SK-N-SH (cell line): Measurements from ENCODE around the gene TERT.

Source experiments
- CHD2 ChIP-seq: fragments of 150-350 bp; IDR thresholded peaks from 2 replicates; pipeline ENCODE4 v1.6.1; 2018; ENCODE audit warnings: low read length; ENCODE audit not compliant: partially characterized antibody
- EP300 ChIP-seq, 2 experiments: IDR thresholded peaks; 2 replicates each; pipeline versions ENCODE4 v1.4.0 to v1.6.1; 2012; ENCODE audit warnings: borderline replicate concordance in 1 of 2, low read depth in 1 of 2, low read length in 1 of 2
- EZH2phosphoT487 ChIP-seq: fragments of 200-600 bp; sonication (generic); IDR thresholded peaks from 2 replicates; pipeline ENCODE4 v1.6.1; 2017; ENCODE audit warnings: low read depth, mixed run types, mild to moderate bottlenecking, antibody characterized with exemption, moderate library complexity, borderline replicate concordance
- FOXJ3 ChIP-seq: sonication (generic); formaldehyde crosslinking; IDR thresholded peaks from 2 replicates; pipeline ENCODE4 v1.5.1; 2020; ENCODE audit warnings: mild to moderate bottlenecking, missing genetic modification reagents
- GABPA ChIP-seq: IDR thresholded peaks from 2 replicates; pipeline ENCODE4 v1.4.0; 2012; ENCODE audit warnings: low read depth, mild to moderate bottlenecking
- GATA2 ChIP-seq: sonication (generic); formaldehyde crosslinking; IDR thresholded peaks from 2 replicates; pipeline ENCODE4 v1.5.0; 2020; ENCODE audit warnings: mild to moderate bottlenecking, missing genetic modification reagents
- JUND ChIP-seq: IDR thresholded peaks from 2 replicates; pipeline ENCODE4 v1.4.0; 2012
- MAX ChIP-seq: IDR thresholded peaks from 2 replicates; pipeline ENCODE4 v1.4.0; 2012; ENCODE audit warnings: low read depth
- MXI1 ChIP-seq: IDR thresholded peaks from 2 replicates; pipeline ENCODE4 v1.6.1; 2012; ENCODE audit warnings: mild to moderate bottlenecking, low read depth, low read length, improper control_type of control experiment
- RAD21 ChIP-seq: IDR thresholded peaks from 2 replicates; pipeline ENCODE4 v1.6.1; 2012; ENCODE audit warnings: mild to moderate bottlenecking, low read length
- RXRA ChIP-seq: IDR thresholded peaks from 2 replicates; pipeline ENCODE4 v1.4.0; 2012; ENCODE audit warnings: low read depth, mild to moderate bottlenecking, borderline replicate concordance
- USF2 ChIP-seq: fragments of 150-350 bp; IDR thresholded peaks from 2 replicates; pipeline ENCODE4 v1.6.1; 2017; ENCODE audit warnings: antibody characterized with exemption, low read length, low read depth, borderline replicate concordance
- YY1 ChIP-seq: IDR thresholded peaks from 2 replicates; pipeline ENCODE4 v1.4.0; 2012; ENCODE audit warnings: low read depth, mild to moderate bottlenecking
- TF ChIP-seq, protein P1 (sequence below): fragments of 200-600 bp; sonication (generic); IDR thresholded peaks from 2 replicates; pipeline ENCODE4 v1.6.1; 2017; ENCODE audit warnings: antibody characterized with exemption, mild to moderate bottlenecking, moderate library complexity

DNA sequence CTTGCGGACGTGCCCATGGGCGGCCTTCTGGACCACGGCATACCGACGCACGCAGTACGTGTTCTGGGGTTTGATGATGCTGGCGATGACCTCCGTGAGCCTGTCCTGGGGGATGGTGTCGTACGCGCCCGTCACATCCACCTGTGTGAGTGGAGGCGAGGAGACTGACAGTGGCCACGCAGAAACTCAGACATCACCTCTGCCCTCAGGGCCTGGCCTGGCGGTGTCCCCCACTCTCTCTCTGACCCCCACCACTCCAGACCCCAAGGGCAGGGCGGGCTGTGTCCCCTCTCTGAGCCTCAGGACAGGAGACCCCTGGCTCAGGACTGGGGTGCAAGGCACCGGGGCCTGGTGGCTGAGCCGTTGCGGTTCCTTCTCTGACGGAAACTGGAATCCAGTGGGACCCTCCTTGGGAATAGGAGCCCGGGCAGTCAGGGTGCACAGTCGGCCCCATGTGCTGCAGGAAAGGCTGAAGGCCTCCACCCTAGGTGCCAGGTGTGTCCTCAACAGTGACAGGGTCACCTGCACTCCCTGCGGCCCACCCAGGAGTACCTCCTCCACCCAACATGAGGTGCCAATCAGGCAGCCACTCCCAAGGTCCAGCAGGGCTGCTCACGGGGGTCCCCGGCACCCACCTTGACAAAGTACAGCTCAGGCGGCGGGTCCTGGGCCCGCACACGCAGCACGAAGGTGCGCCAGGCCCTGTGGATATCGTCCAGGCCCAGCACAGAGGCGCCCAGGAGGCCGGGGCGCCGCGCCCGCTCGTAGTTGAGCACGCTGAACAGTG, 16.0 kb downstream of the TERT start:
- TF ChIP-seq, protein P1, sequence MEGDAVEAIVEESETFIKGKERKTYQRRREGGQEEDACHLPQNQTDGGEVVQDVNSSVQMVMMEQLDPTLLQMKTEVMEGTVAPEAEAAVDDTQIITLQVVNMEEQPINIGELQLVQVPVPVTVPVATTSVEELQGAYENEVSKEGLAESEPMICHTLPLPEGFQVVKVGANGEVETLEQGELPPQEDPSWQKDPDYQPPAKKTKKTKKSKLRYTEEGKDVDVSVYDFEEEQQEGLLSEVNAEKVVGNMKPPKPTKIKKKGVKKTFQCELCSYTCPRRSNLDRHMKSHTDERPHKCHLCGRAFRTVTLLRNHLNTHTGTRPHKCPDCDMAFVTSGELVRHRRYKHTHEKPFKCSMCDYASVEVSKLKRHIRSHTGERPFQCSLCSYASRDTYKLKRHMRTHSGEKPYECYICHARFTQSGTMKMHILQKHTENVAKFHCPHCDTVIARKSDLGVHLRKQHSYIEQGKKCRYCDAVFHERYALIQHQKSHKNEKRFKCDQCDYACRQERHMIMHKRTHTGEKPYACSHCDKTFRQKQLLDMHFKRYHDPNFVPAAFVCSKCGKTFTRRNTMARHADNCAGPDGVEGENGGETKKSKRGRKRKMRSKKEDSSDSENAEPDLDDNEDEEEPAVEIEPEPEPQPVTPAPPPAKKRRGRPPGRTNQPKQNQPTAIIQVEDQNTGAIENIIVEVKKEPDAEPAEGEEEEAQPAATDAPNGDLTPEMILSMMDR = no peak
- TF ChIP-seq USF2 = no peak
- no peak for TF ChIP-seq FOXJ3 (CRISPR knock-in tag)
- TF ChIP-seq EZH2phosphoT487 = no peak
- no peak for TF ChIP-seq YY1
- no peak for TF ChIP-seq JUND
- TF ChIP-seq EP300 (IDR thresholded peaks at IDR 0.05; ENCODE audit: borderline replicate concordance in 1 of 2, low read depth in 1 of 2, low read length in 1 of 2) = no peak
- no peak for TF ChIP-seq MXI1
- TF ChIP-seq CHD2 = no peak
- TF ChIP-seq GATA2 (CRISPR knock-in tag) = no peak
- no peak for TF ChIP-seq MAX
- no peak for TF ChIP-seq RXRA
- no peak for TF ChIP-seq GABPA
- no peak for TF ChIP-seq RAD21
